ENCODE measurements around the gene AKAIN1. TPM values are rescaled to one million over a fixed set of nuclear protein-coding genes. Genes with fewer than 3 reads are reported as not detected.

AKAIN1 gene
- total and polyA plus RNA-seq, 5 donors from 2014 or later, result not detected

GRCh38 chr18:5175378-5175777, 21.7 kb downstream of the AKAIN1 start:
- Histone ChIP-seq H3K9me3 (ENCODE audit: control insufficient read depth in 2 of 2, low read length in 2 of 2) (no peaks in the 10 kb centered on the region), H3K27ac (ENCODE audit: insufficient read depth, low read length, poor library complexity, severe bottlenecking) (no peak overlapping the region), H3K4me3 (ENCODE audit: low read depth, low read length) (no peak overlapping the region), H3K4me1 (ENCODE audit: control insufficient read depth, insufficient read depth, low read length, poor library complexity, severe bottlenecking) (no peaks in the 10 kb centered on the region), H3K27me3 (ENCODE audit: control insufficient read depth, insufficient read depth, low read length) (no peaks in the 10 kb centered on the region), H3K36me3 (ENCODE audit: control insufficient read depth, insufficient read depth, low read length) (no peaks in the 10 kb centered on the region)
- Mint-ChIP-seq H3K4me3 (no peak overlapping the region), H3K27me3 (peaks cover 5% of the 10 kb centered on the region), H3K36me3 (no peaks in the 10 kb centered on the region), H3K4me1 (peaks cover 0 to 22% (median 4%) of the 10 kb centered on the region in 4 donors), H3K27ac (peak overlapping the region in 1 of 3 donors; percentile 29), H3K9me3 (peaks cover 0 to 5% (median 0%) of the 10 kb centered on the region in 7 donors)
- DNase-seq (no peak), ATAC-seq (ENCODE audit: low read depth in 2 of 2) (no peak)

GRCh38 chr18:5173646-5174045, 23.4 kb downstream of the AKAIN1 start:
- Mint-ChIP-seq H3K4me1 (peaks cover 0 to 26% (median 6%) of the 10 kb centered on the region in 4 donors), H3K36me3 (no peaks in the 10 kb centered on the region), H3K27ac (no peak overlapping the region), H3K4me3 (no peak overlapping the region), H3K27me3 (peaks cover 5% of the 10 kb centered on the region), H3K9me3 (peaks cover 0 to 5% (median 0%) of the 10 kb centered on the region in 7 donors)
- no peak overlapping the region for H3K4me3 ChIP-seq (ENCODE audit: low read depth, low read length)
- ATAC-seq (ENCODE audit: low read depth in 2 of 2) (no peak), DNase-seq (no peak)
- no peaks in the 10 kb centered on the region for H3K36me3 ChIP-seq (ENCODE audit: control insufficient read depth, insufficient read depth, low read length)
- peaks cover under 1% of the 10 kb centered on the region for H3K4me1 ChIP-seq (ENCODE audit: control insufficient read depth, insufficient read depth, low read length, poor library complexity, severe bottlenecking)
- H3K9me3 ChIP-seq (ENCODE audit: control insufficient read depth in 2 of 2, low read length in 2 of 2), result no peaks in the 10 kb centered on the region
- no peaks in the 10 kb centered on the region for H3K27me3 ChIP-seq (ENCODE audit: control insufficient read depth, insufficient read depth, low read length)
- H3K27ac ChIP-seq (ENCODE audit: insufficient read depth, low read length, poor library complexity, severe bottlenecking), result no peak overlapping the region

- ATAC-seq (ENCODE audit: low read depth in 2 of 2), result no peak
- H3K9me3 ChIP-seq (ENCODE audit: control insufficient read depth in 2 of 2, low read length in 2 of 2), result no peaks in the 10 kb centered on the region
Measured at GRCh38 chr18:5173236-5173635, 23.8 kb downstream of the AKAIN1 start.

GRCh38 chr18:5167831-5168230, 29.2 kb downstream of the AKAIN1 start:
- peak in 2 of 3 donors; percentile 30 to 74 for DNase-seq
- H3K4me1 ChIP-seq (ENCODE audit: control insufficient read depth, insufficient read depth, low read length, poor library complexity, severe bottlenecking), result peaks cover 7% of the 10 kb centered on the region
- H3K9me3 ChIP-seq (ENCODE audit: control insufficient read depth in 2 of 2, low read length in 2 of 2), result no peaks in the 10 kb centered on the region
- Mint-ChIP-seq H3K4me3 (peak overlapping the region in 2 of 4 donors; percentile 52 to 53), H3K27ac (peak overlapping the region; percentile 76 to 82 (median 82)), H3K4me1 (peaks cover 0 to 36% (median 19%) of the 10 kb centered on the region in 4 donors), H3K9me3 (peaks cover 0 to 5% (median 0%) of the 10 kb centered on the region in 7 donors), H3K36me3 (no peaks in the 10 kb centered on the region), H3K27me3 (peaks cover 5% of the 10 kb centered on the region)
- H3K27me3 ChIP-seq (ENCODE audit: control insufficient read depth, insufficient read depth, low read length), result no peaks in the 10 kb centered on the region
- ATAC-seq (ENCODE audit: low read depth in 2 of 2), result peak; percentile 81 to 83
- no peaks in the 10 kb centered on the region for H3K36me3 ChIP-seq (ENCODE audit: control insufficient read depth, insufficient read depth, low read length)
- H3K4me3 ChIP-seq (ENCODE audit: low read depth, low read length), result peak overlapping the region; percentile 13
- no peak overlapping the region for H3K27ac ChIP-seq (ENCODE audit: insufficient read depth, low read length, poor library complexity, severe bottlenecking)

More at GRCh38 chr18:5173236-5173635, 23.8 kb downstream of the AKAIN1 start:
- no peak overlapping the region for H3K27ac ChIP-seq (ENCODE audit: insufficient read depth, low read length, poor library complexity, severe bottlenecking)
- Mint-ChIP-seq H3K4me1 (peaks cover 0 to 26% (median 8%) of the 10 kb centered on the region in 4 donors), H3K36me3 (no peaks in the 10 kb centered on the region), H3K27me3 (peaks cover 5% of the 10 kb centered on the region), H3K9me3 (peaks cover 0 to 5% (median 0%) of the 10 kb centered on the region in 7 donors), H3K4me3 (no peak overlapping the region), H3K27ac (no peak overlapping the region)
- H3K4me1 ChIP-seq (ENCODE audit: control insufficient read depth, insufficient read depth, low read length, poor library complexity, severe bottlenecking), result peaks cover 4% of the 10 kb centered on the region
- H3K36me3 ChIP-seq (ENCODE audit: control insufficient read depth, insufficient read depth, low read length), result no peaks in the 10 kb centered on the region
- no peak for DNase-seq
- H3K27me3 ChIP-seq (ENCODE audit: control insufficient read depth, insufficient read depth, low read length), result no peaks in the 10 kb centered on the region
- H3K4me3 ChIP-seq (ENCODE audit: low read depth, low read length), result no peak overlapping the region

- peak overlapping the region in 1 of 4 donors; percentile 12 for H3K4me3 Mint-ChIP-seq
- no peaks in the 10 kb centered on the region for H3K9me3 ChIP-seq (ENCODE audit: control insufficient read depth in 2 of 2, low read length in 2 of 2)
Measured at GRCh38 chr18:5166606-5167280, 30.3 kb downstream of the AKAIN1 start.

GRCh38 chr18:5164903-5165302, 32.2 kb downstream of the AKAIN1 start:
- Mint-ChIP-seq H3K27ac (no peak overlapping the region), H3K9me3 (peaks cover 0 to 2% (median 0%) of the 10 kb centered on the region in 7 donors), H3K4me3 (no peak overlapping the region), H3K36me3 (no peaks in the 10 kb centered on the region), H3K27me3 (no peaks in the 10 kb centered on the region), H3K4me1 (peaks cover 0 to 51% (median 19%) of the 10 kb centered on the region in 4 donors)
- ATAC-seq (ENCODE audit: low read depth in 2 of 2) (no peak), DNase-seq (no peak)
- Histone ChIP-seq H3K27me3 (ENCODE audit: control insufficient read depth, insufficient read depth, low read length) (no peaks in the 10 kb centered on the region), H3K27ac (ENCODE audit: insufficient read depth, low read length, poor library complexity, severe bottlenecking) (no peak overlapping the region), H3K4me3 (ENCODE audit: low read depth, low read length) (no peak overlapping the region), H3K9me3 (ENCODE audit: control insufficient read depth in 2 of 2, low read length in 2 of 2) (no peaks in the 10 kb centered on the region), H3K4me1 (ENCODE audit: control insufficient read depth, insufficient read depth, low read length, poor library complexity, severe bottlenecking) (peaks cover 7% of the 10 kb centered on the region), H3K36me3 (ENCODE audit: control insufficient read depth, insufficient read depth, low read length) (no peaks in the 10 kb centered on the region)

More at GRCh38 chr18:5166606-5167280, 30.3 kb downstream of the AKAIN1 start:
- peak overlapping the region in 2 of 3 donors; percentile 18 to 76 for H3K27ac Mint-ChIP-seq
- H3K27me3 ChIP-seq (ENCODE audit: control insufficient read depth, insufficient read depth, low read length), result no peaks in the 10 kb centered on the region
- peaks cover 0 to 3% (median 0%) of the 10 kb centered on the region in 7 donors for H3K9me3 Mint-ChIP-seq
- ATAC-seq (ENCODE audit: low read depth in 2 of 2) (no peak), DNase-seq (no peak)
- no peaks in the 10 kb centered on the region for H3K36me3 Mint-ChIP-seq
- H3K27ac ChIP-seq (ENCODE audit: insufficient read depth, low read length, poor library complexity, severe bottlenecking), result no peak overlapping the region
- no peak overlapping the region for H3K4me3 ChIP-seq (ENCODE audit: low read depth, low read length)
- peaks cover under 1% of the 10 kb centered on the region for H3K27me3 Mint-ChIP-seq
- peaks cover 0 to 42% (median 19%) of the 10 kb centered on the region in 4 donors for H3K4me1 Mint-ChIP-seq
- no peaks in the 10 kb centered on the region for H3K36me3 ChIP-seq (ENCODE audit: control insufficient read depth, insufficient read depth, low read length)
- H3K4me1 ChIP-seq (ENCODE audit: control insufficient read depth, insufficient read depth, low read length, poor library complexity, severe bottlenecking), result peaks cover 7% of the 10 kb centered on the region

- Mint-ChIP-seq H3K27me3 (no peaks in the 10 kb centered on the region), H3K4me1 (peaks cover 4 to 50% (median 16%) of the 10 kb centered on the region in 4 donors), H3K36me3 (no peaks in the 10 kb centered on the region), H3K9me3 (peaks cover 0 to 3% (median 0%) of the 10 kb centered on the region in 7 donors), H3K4me3 (no peak overlapping the region), H3K27ac (no peak overlapping the region)
- DNase-seq (no peak), ATAC-seq (ENCODE audit: low read depth in 2 of 2) (no peak)
- H3K9me3 ChIP-seq (ENCODE audit: control insufficient read depth in 2 of 2, low read length in 2 of 2), result no peaks in the 10 kb centered on the region
- no peaks in the 10 kb centered on the region for H3K36me3 ChIP-seq (ENCODE audit: control insufficient read depth, insufficient read depth, low read length)
- H3K27ac ChIP-seq (ENCODE audit: insufficient read depth, low read length, poor library complexity, severe bottlenecking), result no peak overlapping the region
- H3K4me3 ChIP-seq (ENCODE audit: low read depth, low read length), result no peak overlapping the region
- H3K4me1 ChIP-seq (ENCODE audit: control insufficient read depth, insufficient read depth, low read length, poor library complexity, severe bottlenecking), result peaks cover 10% of the 10 kb centered on the region
- H3K27me3 ChIP-seq (ENCODE audit: control insufficient read depth, insufficient read depth, low read length), result no peaks in the 10 kb centered on the region
Measured at GRCh38 chr18:5162111-5162510, 34.9 kb downstream of the AKAIN1 start.

Measured in CD4-positive, CD25-positive, alpha-beta regulatory T cell (primary cell).